NK-92 (cell line): ENCODE results near the gene MYLK4.

Experiments
- DNase-seq: peaks from one replicate; lab custom pipeline; 2025; ENCODE audit not compliant: unreplicated experiment; lab: John Stamatoyannopoulos, UW

MYLK4 gene

DNA sequence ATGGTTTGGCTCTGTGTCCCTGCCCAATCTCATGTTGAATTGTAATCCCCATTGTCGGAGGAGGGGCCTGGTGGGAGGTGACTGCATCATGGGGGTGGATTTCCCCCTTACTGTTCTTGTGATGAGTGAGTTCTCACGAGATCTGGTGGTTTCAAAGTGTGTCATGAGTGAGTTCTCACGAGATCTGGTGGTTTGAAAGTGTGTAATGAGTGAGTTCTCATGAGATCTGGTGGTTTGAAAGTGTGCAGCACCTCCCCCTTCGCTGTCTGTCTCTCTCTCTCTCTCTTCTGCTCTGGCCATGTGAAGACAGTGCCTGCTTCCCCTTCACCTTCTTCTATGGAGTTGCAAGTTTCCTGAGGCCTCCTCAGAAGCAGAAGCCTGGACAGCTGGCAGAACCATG is 87.6 kb downstream of the MYLK4 start:
- DNase-seq = no peak

DNA sequence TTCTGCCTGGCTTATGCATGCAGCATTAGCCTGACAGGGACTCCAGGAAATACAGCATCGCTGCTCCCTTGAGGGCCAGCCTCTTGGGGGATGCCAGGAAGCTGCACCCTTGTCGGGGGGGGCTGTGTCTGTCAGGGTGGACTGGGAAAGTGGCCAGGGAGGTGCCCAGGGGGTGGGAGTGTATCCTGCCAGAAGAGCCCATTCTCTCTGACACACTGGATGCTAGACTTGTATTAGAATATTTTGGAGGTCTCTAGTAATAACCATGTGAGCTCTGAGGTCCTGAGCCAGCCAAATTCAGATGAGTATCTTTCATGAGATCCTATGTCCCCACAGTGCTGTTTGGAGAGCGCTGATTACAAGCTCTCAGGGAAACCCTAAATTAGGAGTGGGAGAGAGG is 89.1 kb downstream of the MYLK4 start:
- no peak for DNase-seq

DNA sequence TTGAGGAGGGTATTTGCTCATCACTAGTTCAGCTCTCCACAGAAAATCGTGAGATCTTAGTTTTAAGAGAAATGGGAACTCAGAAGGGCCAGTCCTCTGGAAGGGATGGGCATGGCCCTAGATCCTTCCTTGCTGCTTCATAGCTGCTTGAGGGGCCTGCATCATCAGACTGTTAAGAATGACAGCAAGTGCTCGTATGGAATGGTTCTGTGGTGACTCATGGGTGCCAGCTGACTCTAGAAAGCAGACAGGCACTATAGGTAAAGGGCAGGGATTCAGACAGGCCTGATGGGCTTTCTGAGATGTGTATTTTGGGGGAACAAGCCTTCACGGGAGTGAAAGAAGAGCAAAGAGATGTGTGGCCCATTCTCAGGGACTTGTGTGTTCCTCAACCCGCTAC is 90.8 kb downstream of the MYLK4 start:
- DNase-seq = no peak

DNA sequence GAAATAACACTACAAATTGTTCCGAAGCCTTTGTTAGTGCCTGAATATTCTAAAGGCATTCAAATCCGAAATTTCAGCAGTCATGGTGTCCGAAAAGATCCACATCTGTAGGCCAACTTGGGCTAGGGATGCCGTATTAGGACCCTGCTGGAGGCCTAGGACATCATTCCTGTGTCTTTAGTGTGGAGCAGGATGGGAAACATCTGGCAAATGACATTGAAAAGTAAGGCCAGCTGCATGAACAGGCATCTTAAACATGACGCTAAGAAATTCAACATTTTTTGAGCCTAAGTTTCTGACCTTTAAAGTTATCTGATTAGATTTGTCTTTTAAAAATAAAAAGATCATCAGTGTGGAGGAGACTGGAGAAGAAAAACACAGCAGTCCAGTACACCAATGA is 91.3 kb downstream of the MYLK4 start:
- DNase-seq = no peak

DNA sequence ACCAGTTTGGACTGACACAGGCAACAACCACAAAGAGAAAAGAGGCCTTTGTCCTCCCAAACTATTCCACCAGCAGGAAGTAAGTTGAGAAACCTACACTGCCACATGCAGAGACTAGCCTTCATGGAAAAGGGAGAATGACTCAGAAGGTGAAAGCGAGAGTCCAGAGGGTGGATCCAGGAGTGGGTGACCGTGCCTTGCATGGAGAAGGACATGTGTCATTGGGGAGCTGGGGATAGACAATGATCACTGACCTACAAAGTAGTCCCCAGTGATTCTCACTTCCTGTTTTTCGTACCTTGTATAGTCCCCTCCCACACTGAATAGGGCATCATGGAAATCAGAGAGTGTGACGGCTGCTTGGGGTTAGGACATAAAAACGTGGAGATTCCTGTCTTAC is 91.9 kb downstream of the MYLK4 start:
- no peak for DNase-seq

DNA sequence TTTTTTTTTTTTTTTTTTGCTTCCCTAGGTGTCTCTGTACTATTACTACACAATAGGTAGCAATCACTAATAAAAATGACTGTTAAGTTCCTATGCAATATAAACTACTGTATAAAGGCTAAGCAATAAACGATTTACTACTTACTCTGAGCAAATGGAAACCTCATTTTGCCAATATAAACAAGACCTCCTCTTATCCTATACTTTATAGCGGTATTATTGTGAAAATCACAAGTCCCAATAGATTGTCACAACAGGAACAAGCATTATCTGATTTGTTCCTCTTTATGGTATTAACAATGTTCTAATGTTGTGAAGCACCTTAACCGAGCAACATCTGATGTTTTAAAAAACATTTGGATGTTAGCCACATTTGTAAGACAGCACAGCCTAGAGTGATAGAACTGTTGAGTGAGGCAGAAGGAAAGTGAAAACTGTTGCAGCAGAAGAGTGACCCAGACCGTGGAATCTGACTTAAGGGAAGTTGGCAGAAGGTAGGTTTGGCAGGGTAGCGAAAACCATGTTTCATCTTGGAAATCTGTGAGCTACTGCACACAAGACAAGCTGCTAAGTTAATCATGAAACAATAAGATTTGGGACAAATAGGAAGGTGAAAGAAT is 94.2 kb downstream of the MYLK4 start:
- DNase-seq = no peak

DNA sequence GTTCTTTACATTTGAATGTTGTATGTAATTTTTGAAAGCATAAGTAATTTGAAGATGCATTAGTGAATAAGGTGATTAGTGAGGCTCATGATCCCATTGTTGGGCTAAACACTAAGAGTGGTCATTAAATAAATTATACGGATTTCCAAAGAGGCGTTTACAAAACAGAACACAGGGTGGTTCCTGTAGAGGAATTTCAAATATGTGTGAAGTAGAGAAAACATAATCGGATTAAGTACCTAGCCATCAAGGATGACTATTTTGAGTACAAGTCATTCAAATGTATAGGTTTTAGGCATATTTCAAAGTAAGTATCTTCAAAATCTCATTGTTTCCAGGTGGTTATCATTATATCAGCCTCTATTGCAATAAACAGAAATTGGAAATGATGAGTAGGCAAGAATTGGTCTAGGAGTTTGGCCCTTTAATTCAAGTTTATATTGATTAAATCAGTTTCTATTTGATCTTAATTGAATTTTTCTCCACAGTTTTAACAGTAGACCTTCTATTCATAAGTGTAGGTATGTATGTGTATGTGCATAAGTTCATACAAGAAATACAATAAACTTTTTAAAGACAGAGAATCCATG is 94.8 kb downstream of the MYLK4 start:
- DNase-seq = no peak

DNA sequence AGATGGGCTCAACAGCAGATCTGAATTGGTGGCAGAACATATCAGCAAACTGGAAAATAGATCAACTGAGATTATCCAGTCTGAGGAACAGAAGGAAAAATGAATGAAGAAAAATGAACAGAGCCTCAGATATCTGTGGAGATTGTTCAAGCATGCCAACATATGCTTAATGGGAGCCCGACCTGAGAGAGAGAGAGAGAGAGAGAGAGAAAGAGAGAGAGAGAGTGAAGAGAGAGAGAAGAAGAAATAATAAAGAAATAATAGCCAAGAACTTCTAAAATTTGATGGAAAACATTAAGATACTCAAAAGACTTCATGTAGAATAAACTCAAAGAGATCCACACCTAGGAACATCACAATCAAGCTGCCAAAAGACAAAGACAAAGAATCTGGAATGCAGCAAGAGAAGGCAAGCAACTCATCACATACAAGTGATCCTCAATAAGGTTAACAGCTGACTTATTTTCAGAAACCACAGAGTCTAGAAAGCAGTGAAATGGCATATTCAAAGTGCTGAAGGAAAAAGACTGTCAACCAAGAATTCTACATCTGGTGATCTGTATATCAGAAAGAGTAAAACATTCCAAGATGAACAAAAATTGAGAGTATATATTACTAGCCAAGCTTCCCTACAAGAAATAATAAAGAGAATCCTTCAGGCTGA is 97.2 kb downstream of the MYLK4 start:
- DNase-seq = no peak

DNA sequence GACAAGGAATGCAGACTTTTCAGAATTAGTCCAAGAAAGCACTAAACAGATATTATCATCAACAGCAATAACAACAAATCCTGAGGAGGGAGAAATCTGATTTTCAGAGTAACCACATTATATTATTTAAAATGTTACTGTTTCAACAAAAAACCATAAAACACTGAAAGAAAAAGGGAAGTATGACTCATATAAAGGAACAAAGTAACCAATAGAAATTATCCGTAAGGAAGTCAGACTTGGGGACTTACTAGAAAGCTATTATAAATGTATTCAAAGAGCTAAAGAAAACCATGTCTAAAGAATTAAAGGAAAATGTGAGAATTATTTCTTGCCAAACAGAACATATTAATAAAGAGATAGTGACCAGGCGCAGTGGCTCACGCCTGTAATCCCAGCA is 98.1 kb downstream of the MYLK4 start:
- no peak for DNase-seq

DNA sequence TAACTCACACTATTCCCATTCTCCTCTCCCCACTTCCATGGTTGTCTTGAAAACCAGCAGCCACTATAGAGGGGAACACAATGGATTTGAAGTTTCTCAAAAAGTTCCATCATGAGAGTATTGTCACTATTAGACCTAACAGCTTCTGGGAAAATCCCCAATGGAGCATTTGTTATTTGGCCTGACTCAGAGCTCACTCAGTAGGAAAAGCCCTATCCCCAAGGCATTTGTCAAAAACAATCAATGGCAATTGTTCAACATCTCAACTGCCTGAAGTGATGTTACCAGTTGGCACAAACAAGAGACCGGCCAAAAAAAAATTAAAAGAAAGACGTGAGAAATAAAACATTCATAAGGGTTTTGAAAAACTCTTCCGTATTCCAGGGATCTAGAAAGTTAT is 98.8 kb downstream of the MYLK4 start:
- no peak for DNase-seq

DNA sequence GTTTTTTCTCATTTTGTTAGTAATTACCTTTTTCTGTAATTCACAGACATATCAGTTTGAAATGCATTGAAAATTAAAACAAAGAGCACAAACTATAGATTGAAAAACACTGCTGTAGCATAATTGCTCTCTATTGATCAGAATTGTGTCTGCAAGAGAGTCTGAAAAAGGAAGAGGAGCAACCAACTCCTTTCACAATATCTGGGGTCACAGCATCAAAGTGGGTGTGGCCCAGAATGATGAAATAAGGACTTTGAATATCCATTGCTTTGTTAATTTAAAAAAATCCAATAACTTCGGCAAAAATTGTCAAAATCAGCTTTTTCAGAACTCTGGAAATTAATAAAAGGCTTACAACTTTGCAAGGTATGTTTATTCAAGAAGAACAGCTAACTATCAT is 99.2 kb downstream of the MYLK4 start:
- DNase-seq = no peak

DNA sequence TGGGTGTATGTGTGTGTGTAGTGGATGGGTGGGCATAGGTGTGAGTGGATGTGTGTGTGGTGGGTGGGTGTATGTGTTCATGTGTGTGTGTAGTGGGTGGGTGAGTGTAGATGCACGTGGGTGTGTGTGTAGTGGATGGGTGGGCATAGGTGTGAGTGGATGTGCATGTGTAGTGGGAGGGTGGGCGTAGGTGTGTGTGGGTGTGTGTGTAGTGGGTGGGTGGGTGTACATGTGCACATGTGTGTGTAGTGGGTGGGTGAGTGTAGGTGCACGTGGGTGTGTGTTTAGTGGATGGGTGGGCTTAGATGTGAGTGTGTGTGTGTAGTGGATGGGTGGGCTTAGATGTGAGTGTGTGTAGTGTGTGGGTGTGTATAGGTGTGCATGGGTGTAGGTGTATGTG is 104.4 kb downstream of the MYLK4 start:
- DNase-seq = no peak

DNA sequence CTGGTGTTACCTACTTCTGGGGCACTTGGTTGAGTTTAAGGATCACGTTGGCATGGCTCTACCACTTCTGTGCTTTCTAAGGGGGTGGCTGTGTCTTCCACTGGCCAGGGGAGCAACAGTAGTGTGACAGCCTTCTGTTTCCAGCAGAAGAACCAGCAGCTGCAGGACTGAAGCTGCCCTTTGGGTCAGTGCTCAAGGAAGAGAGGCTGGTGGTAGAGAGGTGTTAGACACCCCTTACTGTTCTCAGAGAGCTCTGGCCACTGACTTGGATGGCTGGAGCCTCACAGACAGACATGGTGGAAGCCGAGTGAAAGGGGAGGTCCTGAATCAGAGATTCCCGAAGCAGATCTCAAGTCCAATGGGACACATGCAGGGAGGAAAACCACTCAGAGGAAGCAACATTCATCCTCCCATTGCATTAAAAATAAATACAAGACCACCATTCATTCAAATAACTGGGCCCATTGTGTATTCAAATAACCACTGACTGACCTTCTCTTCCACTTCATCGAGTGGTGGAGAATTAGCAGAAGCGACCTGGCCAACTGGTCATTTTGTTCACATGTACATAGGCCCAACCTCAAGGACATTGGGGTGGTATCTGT is 106.7 kb downstream of the MYLK4 start:
- no peak for DNase-seq

DNA sequence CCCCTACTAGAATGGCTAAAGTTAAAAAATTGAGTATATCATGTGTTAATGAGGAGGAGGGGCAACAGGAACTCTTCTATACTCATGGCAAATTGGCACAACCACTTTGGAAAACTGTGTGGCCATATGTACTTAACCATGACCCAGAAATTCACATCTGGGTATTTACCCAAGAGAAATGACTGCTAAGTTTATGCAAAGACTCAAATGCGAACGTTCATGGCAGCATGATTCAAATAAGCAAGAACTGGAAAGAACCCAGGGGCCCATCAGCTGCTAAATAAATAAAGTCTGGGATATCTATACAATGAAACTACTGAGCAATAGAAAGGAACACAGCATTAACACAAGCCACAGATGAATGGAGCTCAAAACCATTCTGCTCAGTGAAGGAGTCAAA is 107.6 kb downstream of the MYLK4 start:
- DNase-seq = no peak

DNA sequence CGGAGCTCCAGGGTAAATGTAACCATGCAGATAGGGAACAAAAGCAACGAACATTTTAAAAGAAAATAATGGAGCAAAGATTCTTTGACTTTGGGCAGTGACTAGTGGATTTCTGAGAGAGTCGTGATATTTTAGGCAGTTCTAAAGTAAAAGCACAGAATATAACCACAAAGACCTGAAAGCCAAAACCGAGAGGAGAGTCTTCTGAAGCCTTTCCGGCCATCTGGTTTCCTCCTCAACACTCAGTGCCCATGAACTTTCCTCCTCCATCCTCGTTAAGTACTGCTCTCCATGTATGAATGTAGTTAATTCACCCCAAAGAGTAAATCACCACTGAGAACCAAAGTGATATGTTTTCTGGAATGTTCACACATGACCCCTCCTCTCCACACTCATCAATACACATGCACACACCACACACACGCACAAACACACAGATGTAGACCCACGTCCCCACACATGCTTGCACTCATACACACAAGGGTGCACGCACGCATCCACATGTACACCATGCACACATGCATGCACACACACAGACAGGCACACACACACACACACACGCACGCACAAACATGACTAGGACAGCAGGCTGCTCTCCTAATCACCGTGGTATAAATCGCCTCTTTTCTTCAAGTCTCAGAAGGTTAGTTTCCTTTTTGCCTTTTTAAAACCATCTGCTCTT is 109.5 kb downstream of the MYLK4 start:
- DNase-seq = no peak

DNA sequence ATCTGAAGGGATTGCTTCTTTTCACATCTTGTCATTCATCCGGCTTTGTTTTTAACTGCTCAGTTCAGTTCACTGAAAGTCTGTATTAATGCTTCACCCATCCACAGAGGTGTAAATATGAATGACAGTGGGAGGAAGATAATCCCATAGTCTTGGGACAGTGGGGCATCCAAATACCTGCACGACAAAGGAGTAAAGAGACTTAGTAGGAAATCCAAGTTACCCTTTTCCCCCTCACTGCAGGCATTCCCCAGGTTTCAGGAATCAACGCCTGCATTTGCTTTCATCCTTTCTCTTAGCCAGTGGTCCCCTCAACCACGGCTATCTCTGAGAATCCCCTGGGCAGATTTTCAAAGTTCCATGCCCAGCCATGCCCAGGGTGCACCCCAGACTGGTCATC is 110.2 kb downstream of the MYLK4 start:
- no peak for DNase-seq

DNA sequence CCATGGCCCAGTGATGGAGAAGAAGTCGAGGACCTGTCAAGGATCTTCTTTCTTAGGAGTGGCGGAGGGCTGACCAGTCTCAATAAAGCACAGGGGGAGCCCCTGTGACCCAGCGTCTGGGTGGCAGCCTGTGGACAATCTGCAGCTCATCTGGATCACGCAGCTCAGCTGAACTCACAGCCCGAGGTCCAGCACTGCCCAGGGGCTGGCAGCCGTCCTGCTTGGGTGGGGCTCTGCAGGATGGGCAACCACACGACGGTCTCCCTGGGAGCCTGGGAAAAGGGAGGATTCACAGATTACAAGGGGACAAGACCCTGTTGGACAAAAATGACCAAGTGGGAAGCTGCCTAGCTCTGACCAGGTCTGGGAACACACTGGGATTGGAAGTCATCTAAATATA is 110.8 kb downstream of the MYLK4 start:
- DNase-seq = no peak

DNA sequence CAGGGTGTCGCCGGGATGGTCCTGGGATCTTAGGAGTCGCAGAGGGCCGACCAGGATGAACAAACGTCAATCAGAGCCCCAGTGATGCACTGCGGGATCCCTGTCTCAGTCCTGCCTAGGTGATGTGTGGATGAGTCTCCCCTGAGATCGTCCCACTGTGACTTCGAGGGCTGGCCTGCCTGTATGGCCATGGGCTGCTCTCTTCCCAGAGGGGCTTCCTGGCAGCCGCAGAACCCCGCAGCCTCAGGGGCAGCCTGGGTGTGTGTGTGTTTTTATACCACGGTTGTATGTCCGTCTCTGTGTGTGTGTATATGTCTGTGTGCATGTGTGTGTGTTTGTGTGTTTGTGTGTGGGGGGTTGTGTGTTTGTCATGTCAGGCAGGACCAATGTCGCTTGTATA is 111.6 kb downstream of the MYLK4 start:
- DNase-seq = no peak

DNA sequence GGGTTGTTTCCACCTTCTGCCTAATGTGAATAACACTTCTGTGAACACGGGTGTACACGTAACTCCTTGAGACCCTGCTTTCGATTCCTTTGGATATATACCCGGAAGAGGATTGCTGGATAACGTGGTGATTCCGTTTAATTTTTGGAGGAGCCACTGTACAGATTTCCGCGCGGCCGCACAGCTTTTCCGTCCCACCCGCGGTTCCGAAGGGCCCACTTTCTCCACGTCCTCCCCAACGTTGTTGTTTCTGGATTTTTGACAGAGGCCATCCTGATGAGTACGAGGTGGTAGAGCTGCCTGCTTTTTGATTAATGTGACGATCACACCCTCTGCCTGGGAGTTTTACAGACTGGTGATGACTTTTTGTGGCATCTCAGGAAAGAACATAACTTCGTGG is 114.0 kb downstream of the MYLK4 start:
- no peak for DNase-seq

DNA sequence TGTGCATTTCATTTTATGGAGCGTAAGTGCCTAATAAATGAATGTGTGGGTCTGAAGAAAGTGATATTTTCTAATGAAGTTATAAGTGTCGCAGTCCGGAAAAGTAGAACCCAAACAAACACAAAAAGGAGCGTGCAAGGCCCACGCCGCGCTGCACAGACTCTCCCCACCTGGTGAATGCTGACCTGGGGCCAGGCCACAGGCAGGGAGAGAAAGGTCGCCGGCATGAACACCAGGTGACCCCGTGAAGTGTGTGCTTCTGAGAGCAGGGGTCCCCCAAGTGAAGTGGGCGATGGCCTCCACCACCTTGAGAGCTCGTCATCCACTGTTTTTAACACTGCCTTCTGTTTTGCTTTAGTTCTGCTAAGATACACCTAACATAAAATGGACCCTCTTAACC is 114.8 kb downstream of the MYLK4 start:
- no peak for DNase-seq

DNA sequence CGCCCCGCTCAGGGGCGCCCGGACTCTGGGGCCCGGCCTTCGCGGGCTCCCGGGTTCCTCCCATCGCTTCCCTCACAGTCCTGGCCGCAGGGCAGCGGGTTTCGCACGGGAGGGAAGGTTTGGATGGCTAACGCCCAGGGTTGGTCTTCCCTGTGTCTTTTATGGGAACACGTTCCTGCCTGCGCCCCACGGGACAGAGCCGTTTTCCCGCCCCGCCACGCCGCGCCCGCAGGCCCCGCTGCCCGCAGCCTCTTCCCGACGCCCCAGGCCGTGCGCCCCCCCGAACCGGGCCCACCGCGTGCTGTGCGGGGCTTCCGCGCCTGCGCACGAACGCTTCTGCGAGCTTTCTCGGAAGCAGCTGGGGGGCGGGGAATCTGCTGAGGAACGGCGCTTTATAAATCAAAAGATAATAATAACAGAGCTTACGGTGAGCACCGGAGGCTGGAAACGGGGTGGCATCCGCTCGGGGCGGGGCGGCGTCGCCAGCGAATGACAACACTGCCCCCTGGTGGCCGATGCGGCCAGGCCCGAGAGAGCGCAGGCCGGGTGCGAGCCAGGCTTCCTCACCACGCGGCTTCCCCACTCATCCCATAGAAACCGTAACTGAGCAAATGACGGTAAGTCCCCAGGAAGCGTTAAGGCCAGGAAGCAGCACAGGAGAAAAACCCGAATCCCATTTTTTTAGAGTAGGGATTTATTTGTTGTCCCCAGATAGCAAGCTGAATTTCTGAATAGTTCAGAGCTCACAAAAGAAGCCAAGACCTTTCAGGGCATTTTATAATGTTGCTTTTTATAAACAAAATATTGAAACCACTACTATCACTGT is 116.4 kb downstream of the MYLK4 start:
- DNase-seq = no peak
